Heart right ventricle (tissue), 16 donors: Measurements from ENCODE around the gene SYCE1. TPM values are rescaled to one million over a fixed set of nuclear protein-coding genes. Genes with fewer than 3 reads are reported as not detected.

Experiments used
- ATAC-seq, 8 donors: fragments of 200-7000 bp; cut with Tn5 transposase; one replicate each; pipeline ENCODE4 v1.9.1; 2020; ENCODE audit warnings: mild to moderate bottlenecking in 8 of 8, moderate library complexity in 8 of 8, moderate number of reproducible peaks in 1 of 8
- DNase-seq, 2 donors: peaks; one replicate each; pipeline ENCODE4 v3.0.0-alpha.2; 2020
- H3K27ac ChIP-seq, 10 donors: fragments of 200-600 bp; sonication (generic) in 2 of 10; one replicate each; pipeline versions ENCODE4 v1.5.0 to v1.8.0; 2020 to 2022; ENCODE audit warnings: mild to moderate bottlenecking in 3 of 10
- H3K27me3 ChIP-seq, 7 donors: fragments of 200-600 bp; one replicate each; pipeline ENCODE4 v1.8.0; 2021 to 2022; ENCODE audit warnings: mild to moderate bottlenecking in 2 of 7
- H3K36me3 ChIP-seq, 9 donors: fragments of 200-600 bp; sonication (generic) in 1 of 9; one replicate each; pipeline versions ENCODE4 v1.5.0 to v1.8.0; 2020 to 2022; ENCODE audit warnings: mild to moderate bottlenecking in 2 of 9
- H3K4me1 ChIP-seq, 9 donors: fragments of 200-600 bp; sonication (generic) in 1 of 9; one replicate each; pipeline versions ENCODE4 v1.5.0 to v1.8.0; 2020 to 2022; ENCODE audit warnings: mild to moderate bottlenecking in 4 of 9
- H3K4me3 ChIP-seq, 10 donors: fragments of 200-600 bp; sonication (generic) in 2 of 10; one replicate each; pipeline versions ENCODE4 v1.5.0 to v1.8.0; 2020 to 2022; ENCODE audit warnings: mild to moderate bottlenecking in 7 of 10, moderate library complexity in 2 of 10
- H3K9me3 ChIP-seq, 11 donors: fragments of 200-600 bp in 10 of 11; sonication (generic) in 2 of 11; one replicate each; pipeline versions ENCODE4 v1.5.0 to v1.8.0; 2013 to 2022; ENCODE audit warnings: mild to moderate bottlenecking in 2 of 11, control low read depth in 1 of 11, moderate library complexity in 1 of 11
- CTCF ChIP-seq, 9 donors: fragments of 200-600 bp; sonication (generic) in 2 of 9; IDR thresholded peaks; one replicate each; pipeline versions ENCODE4 v1.5.0 to v1.8.0; 2021 to 2022; ENCODE audit warnings: antibody characterized with exemption in 9 of 9, mild to moderate bottlenecking in 5 of 9, moderate library complexity in 1 of 9
- WGBS, 2 donors: extraction: QIAGEN DNeasy Blood & Tissue Kit; methylation state at CpG; one replicate each; pipeline ENCODE4 v1.1.7; 2013; ENCODE audit warnings: inconsistent platforms in 1 of 2; 5-methylcytosine and 5-hydroxymethylcytosine counted together
- intact Hi-C, 10 donors: fragments of 100-400 bp; cut with DNase I; formaldehyde crosslinking; loops; one replicate each; pipeline versions ENCODE4 v1.11.1 to v1.14.2; 2022
- long read RNA-seq, 3 donors: library from polyadenylated mRNA; unstranded; transcript quantifications; one replicate each; pipeline ENCODE4 v2.0.0, GENCODE V29; 2020 to 2021
- polyA plus RNA-seq, 2 donors: library from polyadenylated mRNA; stranded (reverse); fragments of 200-250 nt; gene quantifications; one replicate each; pipeline ENCODE4 v1.2.3, GENCODE V29; 2013
- total RNA-seq, 10 donors: library from RNA; stranded (reverse); fragmentation: NEBNext Ultra II Directional in 3 of 10; extraction: Animal tissue kit (Norgen Biotek cat#: 25700) in 3 of 10; gene quantifications; one replicate each; pipeline versions ENCODE4 v1.2.1 to v1.2.4, GENCODE V29; 2021 to 2023
- donor health status: Arrhythmogenic right ventricular cardiomyopathy.
- donor health status: ischemic (EF 13 %, LVEDD 7.1; RV severe dilation, severe dysfunction).
- donor health status: healthy with polysubstance abuse.
- donor health status: DM: no; HTN: yes; CAD: no.
- donor health status: DM: no; HTN: no; CAD: no.
- donor health status: ischemic (EF 25% LVEDD 6.9; RV normal size, moderate dysfunction).
- donor health status: ischemic (EF 25% LVEDD 5.7; RV mildly dilated, moderate dysfunction).
- donor health status: healthy.
- donor health status: DM: yes; HTN: yes; CAD: no.
- donor health status: Ischemic cardiomyopathy.
- donor health status: ischemic (EF 35%, LVEDD 5.7; RV mildly dilated, moderate dysfunction).
- donor health status: nonischemic (EF 11% LVEDD 7.7; RV severe dilation, severe dysfunction).
- donor health status: DM: yes; HTN: yes; CAD: no.
- donor health status: PGD.
- donor health status: ischemic (EF 29% LVEDD 5.4; RV normal size, mild dysfunction).
- donor health status: nonischemic (EF 23%, LVEDD 6.1; RV moderate dilation, normal function).

The SYCE1 gene
- total RNA-seq (1 to 10 TPM in 1 of 10 donors, under 1 TPM in 5, not detected in 4; 0.16 to 1.9 (median 0.35) TPM), polyA plus RNA-seq (under 1 TPM in 1 of 2 donors, not detected in 1; 0.44 TPM)
- long read RNA-seq, donor 1 = 0 reads
- long read RNA-seq, donor 2 = 0 reads
- long read RNA-seq, donor 3, partial matches to known transcripts = 1 of 2 reads
- long read RNA-seq, donor 3, other reads (novel, unspliced or antisense) = 0 of 2 reads

GRCh38 chr10:133565441-133566294, at the start of gene SYCE1:
Gene SYCE1 (minus strand): TSS chr10:133565583. CDS start chr10:133565529, 54 bp downstream.
- H3K36me3 ChIP-seq = no peaks in the 10 kb centered on the region
- intact Hi-C loops = no loop called here
- H3K9me3 ChIP-seq = peaks cover 0 to 21% (median 0%) of the 10 kb centered on the region in 11 donors
- H3K4me1 ChIP-seq = no peaks in the 10 kb centered on the region
- TF ChIP-seq CTCF (IDR thresholded peaks at IDR 0.05) = no peak
- H3K27me3 ChIP-seq = peaks cover 0 to 40% (median 19%) of the 10 kb centered on the region in 7 donors
- ATAC-seq (peak in 3 of 8 donors; percentile 38 to 58 (median 48)), DNase-seq (peak in 1 of 2 donors; percentile 23)
- 55 to 57% methylated on average over 77 of the region's 77 CpGs for WGBS, 2 donors
- H3K27ac ChIP-seq = no peak within 1 kb of the TSS
- H3K4me3 ChIP-seq = peak within 1 kb of the TSS in 1 of 10 donors; percentile 29

GRCh38 chr10:133614830-133615580, 49.6 kb upstream of the SYCE1 start:
- WGBS, 2 donors = 72 to 79% methylated on average over 10 of the region's 10 CpGs
- Histone ChIP-seq H3K4me3 (no peak overlapping the region), H3K27ac (no peak overlapping the region), H3K36me3 (no peaks in the 10 kb centered on the region), H3K9me3 (peaks cover 0 to 16% (median 0%) of the 10 kb centered on the region in 11 donors), H3K4me1 (no peaks in the 10 kb centered on the region), H3K27me3 (peaks cover 0 to 25% (median 5%) of the 10 kb centered on the region in 7 donors)
- peak in 1 of 8 donors; percentile 9 for ATAC-seq
- no peak for TF ChIP-seq CTCF (IDR thresholded peaks at IDR 0.05)
- no peak for DNase-seq
- intact Hi-C loops = no loop called here

GRCh38 chr10:133613699-133614098, 48.3 kb upstream of the SYCE1 start:
- ATAC-seq (no peak), DNase-seq (no peak)
- no peaks in the 10 kb centered on the region for H3K36me3 ChIP-seq
- WGBS, 2 donors = 61 to 66% methylated on average over 6 of the region's 6 CpGs
- H3K4me1 ChIP-seq = no peaks in the 10 kb centered on the region
- intact Hi-C loops = no loop called here
- H3K9me3 ChIP-seq = peaks cover 0 to 16% (median 0%) of the 10 kb centered on the region in 11 donors
- no peak overlapping the region for H3K27ac ChIP-seq
- no peak for TF ChIP-seq CTCF (IDR thresholded peaks at IDR 0.05)
- no peak overlapping the region for H3K4me3 ChIP-seq
- H3K27me3 ChIP-seq = peaks cover 0 to 30% (median 10%) of the 10 kb centered on the region in 7 donors

GRCh38 chr10:133611079-133611478, 45.7 kb upstream of the SYCE1 start:
- ATAC-seq (no peak), DNase-seq (no peak)
- no peak for TF ChIP-seq CTCF (IDR thresholded peaks at IDR 0.05)
- Histone ChIP-seq H3K27ac (no peak overlapping the region), H3K36me3 (no peaks in the 10 kb centered on the region), H3K27me3 (peaks cover 0 to 56% (median 27%) of the 10 kb centered on the region in 7 donors), H3K4me1 (no peaks in the 10 kb centered on the region), H3K9me3 (peaks cover 0 to 10% (median 0%) of the 10 kb centered on the region in 11 donors), H3K4me3 (no peak overlapping the region)
- WGBS, 2 donors = 49 to 51% methylated on average over 4 of the region's 4 CpGs
- intact Hi-C loops = no loop called here
